Measurements from ENCODE around the gene CDC42BPA.

DNA sequence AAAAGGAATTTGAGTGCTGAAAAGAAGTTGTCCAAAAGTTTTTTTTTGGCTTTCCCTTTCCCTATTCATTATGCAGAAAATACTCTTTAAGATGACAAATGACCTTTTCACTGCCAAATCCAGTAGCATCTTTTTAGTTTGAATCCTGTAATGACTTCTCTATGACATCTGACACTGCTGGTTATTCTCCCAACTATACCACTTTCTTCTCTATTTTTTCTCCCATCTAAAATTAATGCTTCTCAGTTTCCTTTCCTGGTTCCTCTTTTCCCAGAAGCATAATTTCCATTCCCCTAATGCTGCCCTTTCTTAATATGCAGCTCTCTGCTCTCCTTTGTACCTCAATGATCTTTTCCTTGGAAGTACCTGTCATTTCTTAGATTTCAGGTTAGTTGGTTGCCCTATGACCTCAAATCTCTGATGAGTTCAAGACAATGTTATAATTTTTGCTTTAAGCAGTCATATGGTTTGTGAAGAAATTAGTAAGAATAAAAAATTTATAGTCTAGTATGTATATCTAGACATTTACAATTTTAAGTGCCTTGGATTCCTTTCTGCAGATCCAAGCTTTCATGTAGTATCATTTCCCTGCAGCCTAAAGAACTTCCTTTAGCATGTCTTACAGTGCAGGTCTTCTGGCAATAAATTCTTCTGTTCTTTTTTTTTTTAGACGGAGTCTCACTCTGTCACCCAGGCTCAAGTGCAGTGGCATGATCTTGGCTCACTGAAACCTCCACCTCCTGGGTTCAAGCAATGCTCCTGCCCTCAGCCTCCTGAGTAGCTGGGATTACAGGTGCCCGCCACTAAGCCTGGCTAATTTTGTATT lies 150.8 kb downstream of the CDC42BPA start:
- TF ChIP-seq, protein P1, sequence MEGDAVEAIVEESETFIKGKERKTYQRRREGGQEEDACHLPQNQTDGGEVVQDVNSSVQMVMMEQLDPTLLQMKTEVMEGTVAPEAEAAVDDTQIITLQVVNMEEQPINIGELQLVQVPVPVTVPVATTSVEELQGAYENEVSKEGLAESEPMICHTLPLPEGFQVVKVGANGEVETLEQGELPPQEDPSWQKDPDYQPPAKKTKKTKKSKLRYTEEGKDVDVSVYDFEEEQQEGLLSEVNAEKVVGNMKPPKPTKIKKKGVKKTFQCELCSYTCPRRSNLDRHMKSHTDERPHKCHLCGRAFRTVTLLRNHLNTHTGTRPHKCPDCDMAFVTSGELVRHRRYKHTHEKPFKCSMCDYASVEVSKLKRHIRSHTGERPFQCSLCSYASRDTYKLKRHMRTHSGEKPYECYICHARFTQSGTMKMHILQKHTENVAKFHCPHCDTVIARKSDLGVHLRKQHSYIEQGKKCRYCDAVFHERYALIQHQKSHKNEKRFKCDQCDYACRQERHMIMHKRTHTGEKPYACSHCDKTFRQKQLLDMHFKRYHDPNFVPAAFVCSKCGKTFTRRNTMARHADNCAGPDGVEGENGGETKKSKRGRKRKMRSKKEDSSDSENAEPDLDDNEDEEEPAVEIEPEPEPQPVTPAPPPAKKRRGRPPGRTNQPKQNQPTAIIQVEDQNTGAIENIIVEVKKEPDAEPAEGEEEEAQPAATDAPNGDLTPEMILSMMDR (IDR thresholded peaks at IDR 0.05): no peak
- no peak for TF ChIP-seq POLR2AphosphoS5 (IDR thresholded peaks at IDR 0.05)
- TF ChIP-seq EP300 (IDR thresholded peaks at IDR 0.05; ENCODE audit: low read depth): no peak
- TF ChIP-seq POLR2A (IDR thresholded peaks at IDR 0.05): no peak
